ENCODE data around the gene DCTN3.

- TF ChIP-seq TCF12 (IDR thresholded peaks at IDR 0.05; ENCODE audit: low read depth) (no peak), YY1 (IDR thresholded peaks at IDR 0.05; ENCODE audit: low read depth) (no peak), RAD21 (IDR thresholded peaks at IDR 0.05; ENCODE audit: low read depth) (no peak), REST (IDR thresholded peaks at IDR 0.05; ENCODE audit: low read depth) (no peak)
These were observed 45.7 kb downstream of the DCTN3 start for GRCh38 chr9:34574571-34574970.

Measured in Ishikawa (cell line).